Measurements from ENCODE around the gene NR3C2.
"Not testable (repeated sequence)": the region's sequence is repeated elsewhere in the genome, so short reads cannot be mapped to it uniquely, and the experiment has no call there.

The NR3C2 gene

DNA sequence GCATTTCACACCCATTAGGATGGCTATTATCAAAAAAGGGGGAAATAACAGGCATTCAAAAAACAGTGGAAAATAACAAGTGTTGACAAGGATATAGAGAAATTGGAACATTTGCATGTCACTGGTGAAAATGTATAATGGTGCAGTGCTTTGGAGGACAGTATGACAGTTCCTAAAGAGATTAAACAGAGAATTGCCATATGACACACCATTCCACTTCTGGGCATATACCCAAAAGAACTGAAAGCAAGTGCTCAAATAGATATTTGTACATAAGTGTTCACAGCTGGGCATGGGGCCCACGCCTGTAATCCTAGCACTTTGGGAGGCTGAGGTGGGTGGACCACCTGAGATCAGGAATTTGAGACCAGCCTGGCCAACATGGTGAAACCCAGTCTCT, 348.1 kb downstream of the NR3C2 start:
- DNase-seq: no peak

DNA sequence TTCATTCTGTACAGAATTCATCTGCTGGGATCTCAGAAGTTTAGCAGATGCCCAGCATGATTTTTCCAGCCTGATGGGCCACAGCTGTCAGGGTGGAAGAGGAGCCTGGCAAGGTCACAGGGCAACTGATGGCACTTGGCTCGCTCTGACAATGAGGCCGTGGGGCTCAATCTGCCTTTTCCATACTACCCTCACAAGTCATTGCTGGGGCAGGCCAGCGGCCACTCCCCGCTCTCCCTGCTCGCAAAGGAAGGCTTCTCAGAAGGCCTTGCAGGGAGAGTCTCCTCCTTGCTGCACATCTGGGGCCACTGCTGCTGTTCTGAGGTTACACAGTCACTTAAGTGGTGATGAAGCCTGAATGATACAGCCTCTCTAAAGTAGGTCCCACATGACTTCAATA, 349.1 kb downstream of the NR3C2 start:
- no peak for DNase-seq

DNA sequence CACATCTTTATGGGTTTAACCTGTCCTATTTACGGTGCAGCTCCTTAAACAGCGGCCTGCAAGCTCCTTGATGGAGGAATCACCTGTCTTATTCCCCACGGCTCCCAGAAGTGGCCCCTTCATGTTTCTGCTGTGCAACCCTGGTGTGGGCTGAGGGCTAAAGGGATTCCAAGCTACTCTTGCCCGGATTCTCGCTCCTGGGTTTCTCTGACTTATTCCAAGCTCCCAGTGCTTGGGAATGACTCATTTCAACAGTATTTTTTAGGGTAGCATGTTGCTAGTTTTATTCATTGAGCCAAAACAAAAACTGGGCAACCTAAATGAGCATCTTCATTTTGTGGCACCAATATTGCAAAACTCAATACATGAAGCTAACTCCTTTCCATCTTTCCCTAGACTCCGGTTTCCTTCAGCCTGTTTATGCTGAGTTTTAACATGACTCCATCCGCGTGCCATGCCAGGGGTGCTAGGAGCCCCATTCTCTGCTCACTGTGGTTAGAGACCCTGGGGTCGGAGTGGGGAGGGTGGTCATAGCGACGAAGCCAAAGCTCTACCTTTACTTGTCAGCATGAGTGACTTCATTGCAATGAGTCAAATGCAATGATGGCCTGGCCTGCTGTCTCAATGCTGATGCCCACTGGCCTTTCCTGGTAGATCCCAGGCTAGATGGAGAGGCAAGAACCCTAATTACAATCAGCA, 349.7 kb downstream of the NR3C2 start:
- DNase-seq: no peak

DNA sequence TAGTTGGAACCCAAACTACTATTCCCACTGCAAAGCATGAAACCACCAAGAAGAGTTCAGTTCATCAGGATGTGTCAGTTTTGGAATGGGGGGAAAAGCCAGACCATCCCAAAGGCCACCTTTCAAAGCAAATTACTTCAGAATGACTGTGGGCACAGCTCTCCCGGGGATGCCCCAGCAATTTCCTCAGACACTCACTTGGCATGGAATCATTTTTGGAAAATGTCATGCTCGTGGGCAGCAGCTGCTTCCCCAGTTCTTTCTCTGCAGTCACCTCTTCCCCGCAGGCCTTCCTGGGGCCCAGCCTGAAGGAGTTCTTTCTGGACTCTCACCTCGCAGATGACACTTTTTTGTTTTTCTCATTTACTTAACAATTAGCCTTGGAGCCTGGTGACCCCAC, 350.3 kb downstream of the NR3C2 start:
- no peak for DNase-seq

DNA sequence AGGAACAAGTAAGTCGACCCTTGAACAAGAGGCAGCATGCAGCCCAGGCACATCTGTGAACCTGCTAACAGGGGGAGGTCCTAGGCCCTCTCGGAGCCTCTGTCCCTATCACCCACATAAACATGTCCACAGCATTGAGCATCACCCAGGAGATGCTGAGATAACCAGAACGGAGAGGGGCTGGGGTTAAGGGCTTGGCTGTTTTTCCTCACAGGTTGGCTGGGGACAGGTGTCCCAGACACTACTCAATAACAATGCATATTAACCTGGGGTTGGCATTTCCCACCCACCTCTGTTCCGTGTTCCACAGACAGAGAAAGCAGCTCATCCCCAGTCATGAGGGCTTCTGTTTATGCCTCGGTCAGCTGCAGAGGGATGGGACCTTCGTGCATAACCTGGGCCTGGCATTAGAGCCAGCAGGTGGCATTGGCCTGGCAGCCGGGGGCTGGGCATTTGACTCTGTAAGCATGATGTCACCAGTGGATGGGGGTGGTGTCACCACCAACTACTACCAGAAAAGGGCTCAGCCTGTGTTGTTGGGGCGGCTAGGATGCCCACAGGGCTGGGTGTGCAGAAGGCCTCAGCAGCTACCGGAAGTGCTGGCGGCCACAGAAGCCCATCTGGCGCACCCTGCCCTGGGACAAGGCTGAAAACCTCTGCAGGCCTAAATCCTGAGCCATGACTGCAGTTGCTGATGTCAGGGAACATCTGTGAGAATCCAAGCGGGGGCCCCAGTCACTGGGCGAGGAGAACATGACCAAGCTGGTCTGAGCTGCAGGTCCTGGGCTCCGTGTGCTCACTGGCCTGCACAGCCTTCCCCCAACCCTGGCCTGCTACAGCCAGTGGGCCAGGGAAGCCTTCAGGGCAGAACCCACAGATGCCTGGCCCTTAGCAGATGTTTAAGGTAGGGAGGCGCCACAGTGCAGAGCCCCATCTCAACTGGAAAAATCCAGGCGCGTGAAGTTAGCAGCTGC, 351.4 kb downstream of the NR3C2 start:
- DNase-seq: no peak

DNA sequence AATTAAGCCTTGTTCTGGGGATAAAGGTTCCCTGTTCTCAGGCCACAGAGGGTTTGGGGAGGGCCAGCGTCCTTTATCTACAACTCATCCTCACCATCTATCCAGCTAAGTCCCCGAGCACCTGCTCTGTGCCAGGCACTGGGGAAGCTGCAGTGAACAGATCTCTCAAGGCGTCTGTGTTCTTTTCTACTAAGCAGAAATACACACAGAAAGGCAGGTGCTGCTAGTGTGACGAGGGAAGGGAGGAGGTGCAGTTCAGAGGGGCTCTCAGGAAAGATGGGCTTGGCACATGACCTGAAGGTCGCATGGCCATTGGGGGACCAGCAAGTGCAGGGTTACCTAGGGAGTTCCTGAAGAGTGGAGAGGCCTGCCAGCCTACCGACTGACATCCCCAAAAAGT, 352.2 kb downstream of the NR3C2 start:
- DNase-seq: no peak

DNA sequence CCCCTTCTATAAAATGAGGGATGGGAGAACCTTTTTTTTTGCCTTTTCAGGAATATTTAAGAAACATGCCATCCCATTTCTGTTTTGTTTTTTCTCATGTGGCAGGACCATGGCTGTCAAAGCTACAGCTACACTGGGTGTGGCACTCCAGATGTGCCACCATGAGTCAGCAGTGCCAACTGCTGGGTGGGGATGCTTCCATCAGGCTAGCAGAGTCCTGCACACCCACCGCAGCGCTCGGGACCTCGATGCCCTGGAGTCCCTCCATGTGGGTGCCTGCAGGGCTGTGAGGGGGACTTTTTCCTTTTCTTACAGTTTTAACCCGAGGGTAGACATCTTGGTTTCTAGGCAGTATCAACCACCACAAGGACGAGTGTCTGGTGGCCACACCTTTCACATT, 352.6 kb downstream of the NR3C2 start:
- no peak for DNase-seq

DNA sequence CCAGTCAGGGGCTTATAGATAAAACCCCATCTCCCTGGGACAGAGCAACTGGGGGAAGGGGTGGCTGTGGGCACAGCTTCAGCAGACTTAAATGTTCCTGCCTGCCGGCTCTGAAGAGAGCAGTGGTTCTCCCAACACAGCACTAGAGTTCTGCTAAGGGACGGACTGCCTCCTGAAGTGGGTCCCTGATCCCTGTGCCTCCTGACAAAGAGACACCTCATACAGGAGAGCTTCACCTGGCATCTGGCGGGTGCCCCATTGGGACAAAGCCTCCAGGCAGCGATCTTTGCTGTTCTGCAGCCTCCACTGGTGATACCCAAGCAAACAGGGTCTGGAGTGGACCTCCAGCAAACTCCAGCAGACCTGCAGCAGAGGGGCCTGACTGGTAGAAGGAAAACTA, 359.1 kb downstream of the NR3C2 start:
- not testable (repeated sequence) for DNase-seq

DNA sequence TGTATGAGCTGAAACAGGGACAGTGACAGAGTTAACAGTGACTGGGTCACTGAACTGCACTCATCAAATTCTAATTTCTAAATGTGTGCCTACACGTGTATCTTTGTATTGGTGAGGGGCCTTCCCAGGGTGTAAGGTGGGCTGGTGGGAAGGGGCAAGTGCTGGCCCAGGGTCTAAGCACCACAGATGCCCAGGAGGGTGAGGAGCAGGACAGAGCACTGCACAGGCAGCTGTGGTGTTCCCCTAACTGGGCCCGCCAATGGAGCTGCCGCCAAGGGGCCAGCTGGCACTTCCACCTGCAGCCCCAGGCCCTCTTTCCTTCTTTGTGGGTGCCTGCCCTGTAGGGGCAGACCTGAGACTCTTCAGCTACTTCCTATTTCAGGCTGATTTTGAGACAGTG, 360.5 kb downstream of the NR3C2 start:
- no peak for DNase-seq

DNA sequence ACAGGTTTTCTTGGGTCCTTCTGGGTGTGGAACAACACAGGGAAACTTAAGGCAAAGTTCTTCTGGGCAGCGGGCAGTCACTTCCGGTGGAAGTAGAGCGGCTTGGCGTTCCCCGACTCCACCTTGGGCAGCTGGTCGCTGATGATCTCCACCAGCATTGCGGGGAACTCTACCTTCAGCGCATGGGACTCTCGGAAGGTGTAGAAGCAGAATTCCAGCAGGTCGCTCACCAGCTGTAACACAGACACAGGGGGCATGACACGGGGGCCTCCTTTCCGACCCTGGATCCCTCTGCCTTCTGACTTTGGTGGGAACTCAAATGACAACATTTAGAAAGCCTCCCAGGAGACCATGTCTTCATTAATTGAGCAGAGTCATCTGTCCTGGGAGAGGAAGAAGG, 360.9 kb downstream of the NR3C2 start:
- DNase-seq: no peak

DNA sequence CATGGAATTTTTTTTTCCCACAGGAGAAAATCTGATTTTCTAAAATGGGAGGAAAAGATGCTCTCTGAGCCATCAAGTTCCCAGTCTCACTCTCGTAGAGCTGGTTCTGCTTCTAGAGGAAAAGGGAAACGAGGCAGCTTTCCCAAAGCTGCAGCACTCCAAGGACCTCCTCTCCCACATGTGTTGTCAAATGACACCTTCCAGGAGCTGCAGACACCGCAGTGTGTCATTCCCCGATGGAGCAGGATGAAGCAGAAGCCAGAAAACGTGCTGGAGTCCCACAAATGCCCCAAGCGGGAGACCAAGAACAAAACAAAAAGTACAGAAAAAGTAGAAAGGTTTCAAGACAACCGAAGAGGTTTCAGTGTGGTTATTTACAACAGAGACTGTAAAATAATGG, 362.3 kb downstream of the NR3C2 start:
- DNase-seq: no peak

DNA sequence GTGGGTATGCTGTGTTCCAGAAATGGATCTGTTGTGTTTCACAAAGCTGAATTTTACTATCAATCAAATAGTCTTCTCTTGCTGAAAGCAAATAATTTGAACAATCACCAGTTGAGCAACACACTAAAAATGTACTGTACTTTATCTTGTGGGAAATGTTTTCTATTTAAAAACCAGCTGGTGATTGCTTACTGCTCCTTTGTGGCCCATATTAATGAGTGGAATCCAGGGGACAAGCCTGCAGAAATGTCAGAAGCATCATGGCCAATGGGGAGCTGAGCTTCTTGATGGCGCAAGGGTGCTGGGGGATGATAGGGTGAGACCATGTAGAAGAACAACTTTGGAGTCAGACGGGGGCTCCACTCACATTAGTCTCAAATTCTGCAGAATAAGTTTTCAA, 364.2 kb downstream of the NR3C2 start:
- DNase-seq: no peak

DNA sequence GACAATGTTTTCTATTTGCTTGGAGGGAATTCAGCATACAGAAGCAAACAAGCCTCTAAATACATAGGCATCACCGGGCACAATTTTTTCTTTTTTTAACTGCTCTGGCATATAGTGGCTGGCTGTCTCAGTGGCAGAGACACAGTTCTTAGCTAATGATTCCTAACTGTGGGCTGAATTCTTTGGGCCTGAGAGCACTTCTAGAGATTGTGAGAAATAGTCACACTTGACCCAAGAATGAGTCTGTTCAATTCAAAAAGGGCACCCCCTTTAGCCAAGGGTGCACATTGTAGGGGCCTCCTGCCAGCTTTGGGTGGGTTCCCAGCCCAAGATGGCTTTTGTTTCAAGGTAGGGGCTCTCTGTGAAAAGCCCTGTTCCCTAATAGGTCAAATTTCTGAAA, 364.6 kb downstream of the NR3C2 start:
- no peak for DNase-seq

DNA sequence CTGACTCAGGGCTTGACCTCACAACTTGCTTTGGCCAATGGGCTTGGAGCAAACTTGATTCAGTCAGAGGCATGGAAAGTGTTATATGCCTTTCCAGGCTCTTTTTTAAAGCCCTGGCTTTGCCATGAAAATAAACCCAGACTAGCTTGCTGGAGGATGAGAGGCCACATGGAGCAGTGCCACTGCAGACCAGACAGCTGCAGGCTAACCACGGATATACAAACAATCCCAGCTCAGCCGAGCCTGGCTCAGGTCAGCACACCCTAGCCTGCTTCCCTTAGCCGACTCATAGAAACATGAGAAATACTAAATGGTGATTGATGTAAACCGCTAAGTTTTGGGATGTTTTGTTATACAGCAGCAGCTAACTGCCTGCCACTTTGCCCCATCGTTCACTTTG, 365.2 kb downstream of the NR3C2 start:
- no peak for DNase-seq

DNA sequence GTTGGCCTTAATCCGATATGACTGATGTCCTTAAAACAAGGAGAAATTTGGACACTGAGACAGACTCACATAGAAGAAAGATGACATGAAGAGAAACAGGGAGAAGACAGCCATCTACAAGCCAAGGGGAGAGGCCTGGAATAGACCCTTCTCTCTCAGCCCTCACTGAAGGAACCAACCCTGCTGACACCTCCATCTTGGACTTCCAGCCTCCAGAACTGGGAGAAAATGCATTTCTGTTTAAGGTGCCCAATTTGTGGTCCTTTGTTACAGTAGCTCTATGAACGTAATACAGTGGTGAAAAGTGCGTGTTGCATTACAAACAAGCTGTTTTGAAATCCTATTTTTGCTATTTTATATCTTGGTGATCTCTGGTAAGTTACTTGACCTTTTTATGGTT, 366.8 kb downstream of the NR3C2 start:
- no peak for DNase-seq

DNA sequence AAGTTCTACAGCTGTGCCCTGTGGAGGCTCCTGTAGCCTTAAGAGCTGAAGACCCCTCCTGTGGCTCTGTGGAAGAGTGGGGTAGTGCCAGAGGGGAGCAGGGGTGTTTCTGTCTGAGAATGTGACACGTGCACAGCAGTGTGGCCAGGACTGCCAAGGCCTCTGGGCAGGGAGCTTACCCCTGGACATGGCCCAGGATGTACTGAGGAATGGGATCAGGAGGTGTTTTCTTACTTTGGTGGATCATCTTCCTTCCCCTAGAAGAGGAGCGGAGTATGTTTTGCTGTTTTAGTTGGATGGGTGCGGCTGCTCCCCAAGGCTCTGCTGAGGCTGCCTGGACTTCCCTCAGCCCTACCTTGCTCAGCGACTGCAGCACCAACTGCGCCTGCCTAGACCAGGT, 367.8 kb downstream of the NR3C2 start:
- no peak for DNase-seq

DNA sequence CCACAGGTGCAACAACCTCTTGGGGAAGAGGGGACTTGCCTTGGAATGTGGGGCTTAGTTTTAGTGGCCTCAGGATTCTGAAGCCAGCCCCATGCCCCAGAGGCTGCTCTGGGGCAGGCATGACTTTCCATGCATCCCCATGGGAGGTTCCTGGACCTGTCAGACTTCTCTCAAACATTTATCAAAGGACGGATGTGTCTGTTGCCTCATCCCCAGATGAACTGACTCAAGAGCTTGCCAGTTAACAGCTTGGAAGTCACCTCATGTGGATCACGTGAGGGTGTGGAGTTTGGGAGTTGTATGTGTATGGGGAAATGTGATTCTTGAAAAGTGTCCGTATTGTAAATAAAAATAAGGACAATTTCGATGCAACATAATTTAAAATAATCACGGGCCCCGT, 368.9 kb downstream of the NR3C2 start:
- DNase-seq: no peak

DNA sequence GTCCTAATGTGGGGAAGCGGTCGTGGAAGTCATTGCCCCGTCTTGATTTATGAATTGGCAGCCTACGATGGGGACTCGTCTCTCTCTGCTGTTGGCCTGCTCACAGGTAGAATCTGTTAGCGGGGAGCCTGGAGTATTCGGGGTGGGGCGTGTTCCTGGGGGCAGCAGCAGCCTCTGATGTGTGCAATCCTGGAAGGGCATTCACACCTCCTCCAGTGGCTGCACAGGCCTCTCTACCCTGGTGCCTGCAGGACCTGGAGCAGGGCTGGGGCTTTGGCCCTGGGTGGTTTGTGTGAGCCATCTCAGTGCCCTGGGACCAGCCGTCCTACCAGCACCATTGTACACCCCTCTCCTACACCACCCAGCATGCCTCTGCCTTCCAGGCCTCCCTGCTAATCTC, 369.4 kb downstream of the NR3C2 start:
- no peak for DNase-seq

DNA sequence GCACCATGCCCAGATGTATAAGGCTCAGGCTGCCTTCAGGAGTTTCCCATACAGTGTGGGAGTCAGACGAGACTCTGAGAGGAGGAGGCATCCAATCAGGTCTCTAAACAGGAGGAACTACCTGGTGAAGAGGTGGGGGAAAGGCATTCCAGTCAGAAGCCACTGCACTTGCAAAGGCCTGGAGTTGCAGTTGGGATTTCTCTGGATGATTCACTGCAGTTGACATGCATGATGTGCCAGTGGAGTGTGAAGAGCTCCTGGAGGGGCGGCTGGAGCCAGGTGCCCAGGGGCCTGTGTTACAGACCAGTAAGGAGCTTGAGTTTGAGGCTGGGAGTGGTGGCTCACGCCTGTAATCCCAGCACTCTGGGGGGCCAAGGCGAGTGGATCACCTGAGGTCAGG, 371.2 kb downstream of the NR3C2 start:
- DNase-seq: no peak

DNA sequence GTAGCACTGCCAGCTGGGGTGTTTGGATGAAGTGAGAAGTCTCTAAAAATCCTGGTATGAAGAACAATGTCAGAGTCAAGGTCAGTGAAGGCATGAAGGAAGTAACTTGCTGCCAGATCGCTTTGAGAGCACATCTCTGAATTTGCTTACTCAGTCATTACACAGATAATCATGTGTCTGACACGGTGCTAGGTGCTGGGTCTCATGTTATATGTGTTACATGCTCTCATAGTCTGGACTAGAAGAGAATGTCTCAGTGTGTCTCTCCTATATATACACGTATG, 372.4 kb downstream of the NR3C2 start:
- no peak for DNase-seq

DNA sequence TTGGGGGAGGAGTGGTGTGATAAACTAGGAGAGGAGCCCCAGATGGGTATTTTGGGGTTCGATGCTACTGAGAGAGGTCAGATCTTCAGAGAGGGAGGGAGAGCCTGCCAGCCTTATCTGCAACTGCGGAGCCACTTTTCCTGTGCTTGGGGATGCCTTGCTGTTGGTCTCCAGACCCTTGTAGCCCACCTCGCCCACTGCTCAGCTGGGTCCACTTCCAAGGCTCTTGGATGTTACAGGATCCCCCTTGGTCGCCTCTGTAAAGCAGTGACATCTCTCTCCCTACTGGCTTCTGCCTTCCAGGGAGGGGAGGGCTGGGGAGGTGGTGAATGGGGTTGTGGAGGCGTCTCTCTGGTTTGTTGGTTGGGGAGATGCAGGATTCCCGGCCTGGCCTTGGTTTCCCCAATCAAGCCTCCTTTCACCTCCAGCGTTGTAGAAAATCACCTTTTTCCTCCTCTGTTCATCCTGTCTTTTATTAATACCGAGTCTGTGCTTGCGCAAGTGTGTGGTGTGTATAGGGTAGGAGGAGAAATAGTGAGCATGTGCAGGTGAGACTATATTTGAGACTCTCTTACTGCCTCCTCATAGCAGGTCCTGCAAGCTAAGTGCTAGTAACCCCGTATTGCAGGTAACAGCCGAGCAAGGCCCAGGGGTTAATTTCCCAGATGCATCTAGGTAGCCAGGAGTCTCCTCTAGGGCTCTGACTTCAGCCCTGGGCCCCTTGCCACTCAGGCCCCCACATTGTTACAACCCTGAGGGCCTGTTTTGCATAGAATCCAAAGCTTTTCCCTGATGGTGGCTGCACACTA, 372.9 kb downstream of the NR3C2 start:
- no peak for DNase-seq

DNA sequence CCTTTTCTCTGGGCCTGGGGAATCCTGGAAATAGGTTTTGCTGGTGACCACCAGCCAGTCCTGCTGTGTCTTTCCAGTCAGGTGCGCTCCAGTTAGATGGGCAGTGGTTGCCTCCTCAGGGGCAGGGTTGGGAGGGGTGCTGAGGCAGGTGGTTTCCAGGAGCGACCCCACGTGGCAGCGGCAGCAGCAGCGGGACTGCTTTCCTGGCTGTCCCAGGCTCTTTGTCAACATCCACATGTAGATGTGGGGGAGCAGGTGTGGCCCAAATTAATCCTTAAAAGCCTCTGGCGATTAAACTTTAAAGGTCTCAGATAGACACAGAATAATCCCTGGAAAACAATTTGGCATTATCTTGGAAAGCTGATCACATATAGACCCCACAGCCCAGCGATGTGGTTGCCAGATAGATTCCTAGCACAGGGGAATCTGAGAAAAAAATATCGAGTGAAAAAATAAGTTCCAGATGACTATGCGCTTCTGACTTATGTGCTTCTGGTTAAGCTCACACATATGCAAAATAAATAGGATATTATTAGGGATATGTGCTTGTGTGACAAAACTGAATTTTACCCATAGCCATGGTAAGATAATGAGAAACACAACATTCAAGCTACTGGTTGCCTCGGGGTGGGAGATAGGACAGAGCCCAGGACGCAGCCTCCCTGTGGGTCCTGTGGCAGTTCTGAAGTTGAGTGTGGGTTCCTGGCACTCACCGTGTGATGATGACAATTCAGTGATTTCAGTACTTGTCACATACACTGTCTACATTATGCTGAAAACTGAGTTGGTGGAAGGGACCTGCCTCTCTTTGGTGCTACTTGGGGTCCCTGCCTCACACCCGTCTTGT, 373.9 kb downstream of the NR3C2 start:
- no peak for DNase-seq

Data from cortex of kidney (tissue), 1 donor.